ENCODE data around the gene MAD2L2.
A peak's percentile ranks its signal among the peaks of the same experiment; 100 is the strongest.

GRCh38 chr1:11664336-11665065 is 16.4 kb downstream of the MAD2L2 start:
- TF ChIP-seq, protein P1, sequence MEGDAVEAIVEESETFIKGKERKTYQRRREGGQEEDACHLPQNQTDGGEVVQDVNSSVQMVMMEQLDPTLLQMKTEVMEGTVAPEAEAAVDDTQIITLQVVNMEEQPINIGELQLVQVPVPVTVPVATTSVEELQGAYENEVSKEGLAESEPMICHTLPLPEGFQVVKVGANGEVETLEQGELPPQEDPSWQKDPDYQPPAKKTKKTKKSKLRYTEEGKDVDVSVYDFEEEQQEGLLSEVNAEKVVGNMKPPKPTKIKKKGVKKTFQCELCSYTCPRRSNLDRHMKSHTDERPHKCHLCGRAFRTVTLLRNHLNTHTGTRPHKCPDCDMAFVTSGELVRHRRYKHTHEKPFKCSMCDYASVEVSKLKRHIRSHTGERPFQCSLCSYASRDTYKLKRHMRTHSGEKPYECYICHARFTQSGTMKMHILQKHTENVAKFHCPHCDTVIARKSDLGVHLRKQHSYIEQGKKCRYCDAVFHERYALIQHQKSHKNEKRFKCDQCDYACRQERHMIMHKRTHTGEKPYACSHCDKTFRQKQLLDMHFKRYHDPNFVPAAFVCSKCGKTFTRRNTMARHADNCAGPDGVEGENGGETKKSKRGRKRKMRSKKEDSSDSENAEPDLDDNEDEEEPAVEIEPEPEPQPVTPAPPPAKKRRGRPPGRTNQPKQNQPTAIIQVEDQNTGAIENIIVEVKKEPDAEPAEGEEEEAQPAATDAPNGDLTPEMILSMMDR (IDR thresholded peaks at IDR 0.05), result peak in 1 of 5 experiments; percentile 2
- TF ChIP-seq POLR2AphosphoS5 (IDR thresholded peaks at IDR 0.05) (no peak), POLR2A (IDR thresholded peaks at IDR 0.05) (no peak)

Data from transverse colon (tissue), 4 donors.